Kidney (tissue), 14 donors: ENCODE results near the gene SNRPA1. TPM values are rescaled to one million over a fixed set of nuclear protein-coding genes. Genes with fewer than 3 reads are reported as not detected.
A peak's percentile ranks its signal among the peaks of the same experiment; 100 is the strongest.

Source experiments
- DNase-seq, 5 donors: peaks; one replicate each; pipeline ENCODE4 v3.0.0-alpha.2; 2013 to 2020
- FAIRE-seq: peaks from 2 replicates; lab custom pipeline; 2012; peaks lifted over from hg19 to GRCh38; lab: Jason Lieb, UNC
- H3K27ac ChIP-seq, 2 donors: one replicate each; pipeline ENCODE4 v1.7.0; 2013; ENCODE audit warnings: low read depth in 2 of 2, low read length in 2 of 2, inconsistent platforms in 1 of 2
- H3K27me3 ChIP-seq: one replicate; pipeline ENCODE4 v1.7.1; 2013; ENCODE audit warnings: low read length, inconsistent platforms; ENCODE audit not compliant: control insufficient read depth, insufficient read depth
- H3K36me3 ChIP-seq, 3 donors: one replicate each; pipeline versions ENCODE4 v1.7.0 to v1.7.1; 2013; ENCODE audit warnings: low read length in 3 of 3, control low read depth in 1 of 3, inconsistent platforms in 1 of 3; ENCODE audit not compliant: insufficient read depth in 3 of 3, control insufficient read depth in 2 of 3
- H3K4me1 ChIP-seq, 3 donors: one replicate each; pipeline versions ENCODE4 v1.7.0 to v1.7.1; 2013; ENCODE audit warnings: low read length in 3 of 3, inconsistent platforms in 1 of 3, low read depth in 1 of 3; ENCODE audit not compliant: control insufficient read depth in 2 of 3, insufficient read depth in 2 of 3
- H3K4me3 ChIP-seq, 3 donors: one replicate each; pipeline versions ENCODE4 v1.7.0 to v1.8.1; 2013; ENCODE audit warnings: low read length in 3 of 3, control low read depth in 1 of 3, inconsistent platforms in 1 of 3
- H3K9ac ChIP-seq, 3 donors: one replicate each; pipeline versions ENCODE4 v1.7.0 to v1.7.1; 2013; ENCODE audit warnings: low read length in 3 of 3, control low read depth in 1 of 3, inconsistent platforms in 1 of 3
- H3K9me3 ChIP-seq, 3 donors: one replicate each; pipeline versions ENCODE4 v1.7.0 to v1.7.1; 2013; ENCODE audit warnings: low read length in 3 of 3, control low read depth in 1 of 3, inconsistent platforms in 1 of 3; ENCODE audit not compliant: control insufficient read depth in 2 of 3, insufficient read depth in 1 of 3
- CTCF ChIP-seq: IDR thresholded peaks from 3 replicates; pipeline ENCODE4 v1.5.1; 2012; ENCODE audit warnings: mild to moderate bottlenecking, moderate library complexity, borderline replicate concordance; ENCODE audit not compliant: insufficient read depth; ENCODE audit errors: extremely low read depth
- intact Hi-C: fragments of 100-400 bp; cut with DNase I; formaldehyde crosslinking; loops from one replicate; pipeline ENCODE4 v1.11.1; 2022
- polyA plus RNA-seq: library from polyadenylated mRNA; stranded (reverse); fragments of 350-450 nt; fragmentation: Illumina TruSeq; extraction: RNeasy Lipid Tissue Mini Kit (QIAGEN cat#74804); gene quantifications from one replicate; pipeline ENCODE4 v1.2.3, GENCODE V29; 2014; ENCODE audit warnings: low read depth, low replicate concordance; ENCODE audit not compliant: insufficient read depth
- total RNA-seq: library from RNA; stranded (reverse); fragmentation: NEBNext Ultra II Directional; extraction: Animal tissue kit (Norgen Biotek cat#: 25700); gene quantifications from one replicate; pipeline ENCODE4 v1.2.1, GENCODE V29; 2021
- donor health status: control.
- donor health status: control.
- donor health status: control.
- donor health status: control.
- donor health status: control.
- donor health status: DM: yes; HTN: yes; CAD: no.
- donor health status: Normal renal cell carcinoma (clear cell type).

SNRPA1 gene
- total and polyA plus RNA-seq, 2 donors from 2014 or later: 40.0 to 44.9 TPM

DNA sequence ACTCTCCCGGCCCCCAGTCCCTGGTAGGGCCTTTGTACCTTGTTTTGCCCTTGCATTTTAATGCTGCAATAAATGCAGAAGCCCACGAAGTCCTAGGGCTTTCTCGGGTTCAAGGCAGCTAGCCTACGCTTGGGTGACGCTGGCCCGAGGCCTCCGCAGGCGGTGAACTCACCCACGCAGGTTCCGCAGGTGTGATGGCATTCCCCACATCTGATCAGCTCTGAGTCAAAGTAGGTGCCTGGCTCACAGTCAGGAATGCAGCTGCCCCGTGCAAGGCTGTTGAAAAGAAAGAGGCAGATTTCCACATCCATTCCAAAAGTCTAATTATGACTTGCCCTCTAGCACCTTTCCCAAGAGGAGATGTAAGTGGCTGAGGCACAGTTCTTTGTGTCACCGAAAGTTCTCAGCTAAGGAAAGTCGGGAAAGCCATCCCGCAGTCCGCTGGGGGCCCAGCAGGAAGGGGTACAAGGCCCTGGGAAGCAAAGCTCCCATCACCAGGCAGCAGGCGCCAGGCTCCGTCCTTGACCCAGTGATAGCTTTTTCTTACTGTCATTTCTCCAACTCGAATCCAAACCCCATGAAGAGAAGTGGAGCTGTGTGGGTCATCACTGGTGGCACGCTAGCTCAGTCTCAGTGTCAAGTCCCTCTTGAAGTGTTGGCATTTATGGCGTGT is 23.2 kb upstream of the SNRPA1 start:
- Histone ChIP-seq H3K4me3 (no peak overlapping the region), H3K27ac (no peak overlapping the region), H3K27me3 (no peaks in the 10 kb centered on the region), H3K4me1 (peaks cover 0 to 2% (median 0%) of the 10 kb centered on the region in 3 donors), H3K9me3 (no peaks in the 10 kb centered on the region), H3K36me3 (no peaks in the 10 kb centered on the region), H3K9ac (no peak overlapping the region)
- intact Hi-C loops: no loop called here
- DNase-seq (no peak), FAIRE-seq (no peak)
- no peak for TF ChIP-seq CTCF

- no peak for TF ChIP-seq CTCF
- Histone ChIP-seq H3K4me3 (no peak overlapping the region), H3K9ac (no peak overlapping the region), H3K9me3 (no peaks in the 10 kb centered on the region), H3K4me1 (peaks cover 0 to 2% (median 0%) of the 10 kb centered on the region in 3 donors), H3K27ac (no peak overlapping the region), H3K27me3 (no peaks in the 10 kb centered on the region), H3K36me3 (no peaks in the 10 kb centered on the region)
- no peak for DNase-seq
- FAIRE-seq: no peak
- intact Hi-C loops: no loop called here
Observed at GRCh38 chr15:101317336-101317872, 22.4 kb upstream of the SNRPA1 start.

DNA sequence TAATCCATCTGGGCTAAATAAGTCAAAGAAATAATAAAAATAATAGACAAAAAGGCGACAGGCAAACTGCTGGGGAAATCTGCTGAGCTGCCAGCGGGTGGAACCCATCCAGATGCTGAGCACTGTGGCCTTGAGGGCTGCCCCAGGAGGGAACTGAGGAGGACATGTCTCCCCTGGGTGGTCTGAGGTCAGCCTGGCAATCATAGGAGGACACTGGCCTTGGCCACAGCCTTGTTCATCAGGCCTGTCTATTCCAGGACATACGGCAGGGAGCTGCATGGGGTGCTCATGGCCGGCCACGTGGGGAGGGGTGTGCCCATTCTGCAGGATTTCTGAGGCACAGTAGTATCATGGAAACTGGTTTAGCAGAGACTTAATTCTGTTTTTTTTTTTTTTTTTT is 21.5 kb upstream of the SNRPA1 start:
- Histone ChIP-seq H3K4me1 (peaks cover 0 to 2% (median 0%) of the 10 kb centered on the region in 3 donors), H3K27me3 (no peaks in the 10 kb centered on the region), H3K36me3 (no peaks in the 10 kb centered on the region), H3K9ac (no peak overlapping the region), H3K27ac (no peak overlapping the region), H3K9me3 (no peaks in the 10 kb centered on the region), H3K4me3 (no peak overlapping the region)
- intact Hi-C loops: no loop called here
- FAIRE-seq (no peak), DNase-seq (peak in 1 of 5 donors; percentile 20)
- no peak for TF ChIP-seq CTCF

DNA sequence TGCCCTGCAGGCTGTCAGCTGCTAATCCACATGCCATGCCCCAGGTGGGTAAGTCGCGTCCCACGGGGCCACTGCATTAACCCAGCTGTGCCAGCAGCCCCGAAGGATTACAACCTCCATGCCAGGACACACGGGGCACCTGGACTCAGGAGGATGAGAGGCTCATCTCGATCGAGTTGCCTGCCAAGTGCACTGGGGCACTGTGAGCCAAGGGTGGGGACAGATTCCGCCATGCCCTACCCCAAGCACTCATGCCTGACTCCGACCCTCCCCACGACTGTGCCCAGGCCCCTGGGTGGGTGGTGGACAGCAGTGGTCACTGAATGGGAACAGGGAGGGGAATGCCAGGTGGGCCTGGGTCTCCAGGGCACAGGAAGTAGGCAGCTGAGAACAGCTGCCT is 20.7 kb upstream of the SNRPA1 start:
- FAIRE-seq: no peak
- no peaks in the 10 kb centered on the region for H3K9me3 ChIP-seq

More for the DNA sequence above, 20.7 kb upstream of the SNRPA1 start:
- H3K9ac ChIP-seq: no peak overlapping the region
- H3K36me3 ChIP-seq: no peaks in the 10 kb centered on the region
- H3K4me3 ChIP-seq: no peak overlapping the region
- TF ChIP-seq CTCF: no peak
- H3K27me3 ChIP-seq: no peaks in the 10 kb centered on the region
- peak in 1 of 5 donors; percentile 20 for DNase-seq
- intact Hi-C loops: no loop called here
- no peak overlapping the region for H3K27ac ChIP-seq
- no peaks in the 10 kb centered on the region for H3K4me1 ChIP-seq
